ENCODE results near the gene ATL3.
"Not testable (repeated sequence)": the region's sequence is repeated elsewhere in the genome, so short reads cannot be mapped to it uniquely, and the experiment has no call there.

ATL3 gene

GRCh38 chr11:63586451-63587166 is 84.6 kb downstream of the ATL3 start:
- DNase-seq, result no peak

DNA sequence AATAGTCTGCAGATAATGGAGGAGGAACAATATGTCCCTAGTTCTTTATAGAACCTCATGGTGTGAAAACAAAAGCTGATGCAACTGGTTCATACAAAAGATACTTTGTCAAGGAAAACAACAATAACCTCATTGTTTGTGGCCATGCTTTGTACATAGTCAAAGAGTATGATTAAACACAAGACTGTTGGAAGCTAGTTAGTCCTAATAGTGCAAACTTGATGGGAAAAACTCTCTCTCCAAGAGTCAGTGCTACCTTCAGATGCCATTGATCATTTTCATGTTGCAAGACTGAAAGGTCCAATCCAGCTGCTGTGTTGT is 87.9 kb downstream of the ATL3 start:
- no peak for DNase-seq

DNA sequence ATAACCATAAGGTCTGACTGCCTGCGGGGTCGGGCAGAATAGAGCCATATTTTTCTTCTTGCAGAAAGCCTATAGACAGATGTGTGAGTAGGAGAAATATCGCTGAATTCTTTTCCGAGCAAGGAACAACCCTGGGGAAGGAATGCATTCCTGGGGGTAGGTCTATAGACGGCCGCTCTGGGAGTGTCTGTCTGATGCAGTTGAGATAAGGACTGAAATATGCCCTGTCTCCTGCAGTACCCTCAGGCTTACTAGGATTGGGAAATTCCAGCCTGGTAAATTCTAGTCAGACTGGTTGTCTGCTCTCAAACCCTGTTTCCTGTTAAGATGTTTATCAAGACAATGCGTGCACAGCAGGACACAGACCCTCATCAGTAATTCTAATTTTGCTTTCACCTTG is 90.0 kb downstream of the ATL3 start:
- not testable (repeated sequence) for DNase-seq

DNA sequence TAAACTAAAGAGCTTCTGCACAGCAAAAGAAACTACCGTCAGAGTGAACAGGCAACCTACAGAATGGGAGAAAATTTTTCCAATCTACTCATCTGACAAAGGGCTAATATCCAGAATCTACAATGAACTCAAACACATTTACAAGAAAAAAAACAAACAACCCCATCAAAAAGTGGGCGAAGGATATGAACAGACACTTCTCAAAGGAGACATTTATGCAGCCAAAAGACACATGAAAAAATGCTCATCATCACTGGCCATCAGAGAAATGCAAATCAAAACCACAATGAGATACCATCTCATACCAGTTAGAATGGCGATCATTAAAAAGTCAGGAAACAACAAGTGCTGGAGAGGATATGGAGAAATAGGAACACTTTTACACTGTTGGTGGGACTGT is 92.3 kb downstream of the ATL3 start:
- DNase-seq, result not testable (repeated sequence)

DNA sequence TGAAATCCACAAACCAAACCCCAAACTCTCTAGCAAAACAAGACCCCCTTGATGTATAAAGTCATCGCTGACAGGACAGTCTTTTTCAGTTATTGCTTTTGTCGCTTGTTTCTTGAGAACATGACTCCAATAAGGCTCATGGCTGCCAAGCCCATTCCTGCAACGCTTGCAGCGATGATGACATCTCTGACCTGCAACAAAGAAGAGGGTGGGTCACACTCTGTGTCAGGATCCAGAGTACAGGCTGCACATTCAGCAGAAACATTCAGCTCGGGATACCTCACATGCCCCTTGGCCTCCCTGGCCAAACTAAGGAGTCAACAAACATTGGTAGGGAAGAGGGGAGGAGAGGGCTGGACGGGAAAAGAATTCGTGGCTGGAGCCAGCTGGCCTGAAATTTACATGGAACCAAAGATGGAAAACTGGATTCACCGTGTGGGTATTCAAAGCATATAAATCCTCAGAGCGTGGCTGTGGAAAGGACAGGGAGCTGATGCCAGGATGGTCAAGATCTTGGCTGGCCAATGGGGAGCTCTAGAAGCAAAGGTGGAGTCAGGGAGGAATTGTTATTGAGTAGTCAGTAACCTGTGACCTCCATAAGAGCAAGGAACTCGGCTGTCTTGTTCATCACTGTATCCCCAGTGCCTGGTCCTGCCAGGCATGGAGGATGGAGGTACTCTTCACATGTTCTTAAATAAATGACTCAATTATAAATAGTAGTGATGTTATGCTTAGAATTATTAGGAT is 96.1 kb downstream of the ATL3 start:
- DNase-seq, result no peak

Data from activated CD4-positive, alpha-beta T cell treated with anti-CD3 and anti-CD28 coated beads, Interleukin-2, amount 50 U/mL, for 1 hour (primary cell).